Measurements from ENCODE around the gene RNF6.
A peak's percentile ranks its signal among the peaks of the same experiment; 100 is the strongest.
"Not testable (repeated sequence)": the region's sequence is repeated elsewhere in the genome, so short reads cannot be mapped to it uniquely, and the experiment has no call there.

RNF6 gene

DNA sequence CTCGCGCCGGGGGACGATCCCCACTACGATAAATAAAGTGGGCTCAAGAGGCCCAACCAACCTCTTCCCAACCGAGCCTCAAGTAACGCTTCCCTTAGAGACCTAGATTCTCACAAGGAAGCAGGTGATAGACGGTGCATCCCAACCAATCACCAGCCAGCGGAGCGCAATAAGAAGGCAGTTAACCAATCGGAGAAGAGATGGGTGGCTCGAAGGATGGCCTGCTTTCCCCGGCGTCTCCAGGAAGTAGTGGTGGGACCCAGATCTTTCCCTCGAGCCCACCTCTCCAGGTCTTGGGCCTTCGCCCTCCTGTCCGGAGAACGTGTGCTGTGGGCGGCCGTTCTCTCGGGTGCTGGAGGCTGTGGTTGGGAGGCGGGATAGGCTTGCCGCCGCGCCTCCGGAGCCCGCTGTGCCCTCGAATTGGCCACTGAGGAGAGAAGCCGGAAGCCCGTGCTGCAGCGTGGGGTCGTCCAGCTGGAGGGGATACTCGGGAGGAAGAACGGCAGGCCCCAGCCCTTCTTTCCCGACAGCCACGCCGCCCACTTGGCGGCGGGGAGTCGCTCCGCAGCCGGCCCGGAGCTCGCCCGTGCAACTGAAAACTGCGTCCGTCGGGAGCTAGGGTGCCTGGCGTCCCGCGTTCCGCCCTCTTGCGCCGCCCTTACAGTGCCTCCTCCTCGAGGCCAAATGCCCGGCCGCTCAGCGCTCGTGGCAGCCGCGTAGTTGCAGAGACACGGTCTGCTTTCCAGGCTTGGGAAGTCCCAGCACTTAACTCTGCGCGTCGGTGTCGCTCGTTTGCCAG is at the start of gene RNF6:
RNF6 (minus strand) TSS at position 594 of the 799 bp plus-strand sequence. CDS start 2,665 bp downstream, outside the sequence.
- DNase-seq = peak; percentile 81 to 84

DNA sequence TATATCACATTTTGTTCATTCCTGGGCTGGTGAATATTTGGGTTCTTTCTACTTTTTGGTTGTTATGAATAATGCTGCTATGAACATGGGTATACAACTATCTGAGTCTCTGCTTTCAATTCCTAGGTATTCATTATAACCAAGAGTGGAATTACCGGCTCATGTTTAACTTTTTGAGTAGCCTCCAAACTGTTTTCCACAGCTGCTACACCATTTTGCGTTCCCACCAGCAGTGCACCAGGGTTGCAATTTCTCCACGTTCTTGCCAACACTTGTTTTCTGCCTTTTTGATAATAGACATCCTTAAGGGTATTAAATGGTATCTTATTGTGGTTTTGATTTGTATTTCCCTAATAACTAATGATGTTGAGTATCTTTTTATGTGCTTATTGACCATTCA is 48.6 kb upstream of the RNF6 start:
- DNase-seq = no peak

DNA sequence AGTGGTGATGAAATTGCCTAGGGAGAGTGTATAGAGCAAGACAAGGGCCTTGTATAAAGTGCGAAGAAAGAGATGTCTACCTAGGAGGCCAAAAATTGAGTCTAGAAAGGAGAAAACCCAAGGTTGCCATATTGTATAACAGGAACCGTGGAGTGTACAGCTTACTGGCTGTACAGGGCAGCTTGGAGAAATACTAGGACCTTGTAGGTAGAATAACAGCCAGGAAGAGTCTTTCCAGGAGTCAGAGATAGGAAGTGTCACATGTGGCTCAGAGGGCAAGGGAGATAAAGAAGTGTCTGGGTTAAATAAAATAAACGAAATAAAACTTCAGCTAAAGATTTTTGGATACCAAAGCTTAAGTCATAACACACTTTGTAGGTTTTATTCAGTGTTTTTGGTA is 44.2 kb upstream of the RNF6 start:
- DNase-seq = no peak

DNA sequence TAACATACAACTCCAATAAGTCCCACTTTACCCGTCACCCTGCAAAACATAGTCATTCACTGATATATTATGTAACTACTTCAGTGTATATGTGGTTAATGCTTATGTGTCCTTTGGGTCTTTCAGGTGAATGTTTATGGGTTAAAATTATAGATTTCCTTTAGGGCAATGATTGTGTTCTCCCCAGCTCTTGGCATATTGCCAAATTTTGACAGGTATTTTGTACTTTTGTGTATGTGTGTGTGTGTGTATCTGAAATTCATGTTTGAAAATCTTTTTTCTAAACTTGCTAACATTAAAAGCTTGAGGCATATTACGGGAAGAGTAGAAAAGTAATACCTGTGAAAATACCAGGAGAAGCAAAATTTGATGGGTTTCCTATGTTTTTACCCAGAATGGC is 40.0 kb upstream of the RNF6 start:
- no peak for DNase-seq

DNA sequence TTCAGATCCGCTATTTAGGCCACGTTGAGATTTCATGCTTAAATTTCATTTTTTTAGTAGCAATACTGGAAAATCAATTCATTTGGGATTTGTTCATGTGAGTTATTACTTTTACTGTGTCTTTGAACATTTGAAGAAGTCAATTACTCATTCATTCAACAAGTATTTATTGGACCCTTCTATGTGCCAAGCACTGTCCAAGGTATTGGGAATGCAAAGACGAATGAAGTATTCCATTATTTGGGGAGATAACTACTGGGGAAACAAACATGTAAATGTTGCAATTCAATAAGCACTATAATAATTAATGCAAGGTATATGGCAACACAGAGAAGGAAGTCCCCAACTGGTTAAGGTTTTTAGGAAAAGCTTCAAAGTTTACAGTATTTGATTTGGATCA is 37.5 kb upstream of the RNF6 start:
- DNase-seq = no peak

DNA sequence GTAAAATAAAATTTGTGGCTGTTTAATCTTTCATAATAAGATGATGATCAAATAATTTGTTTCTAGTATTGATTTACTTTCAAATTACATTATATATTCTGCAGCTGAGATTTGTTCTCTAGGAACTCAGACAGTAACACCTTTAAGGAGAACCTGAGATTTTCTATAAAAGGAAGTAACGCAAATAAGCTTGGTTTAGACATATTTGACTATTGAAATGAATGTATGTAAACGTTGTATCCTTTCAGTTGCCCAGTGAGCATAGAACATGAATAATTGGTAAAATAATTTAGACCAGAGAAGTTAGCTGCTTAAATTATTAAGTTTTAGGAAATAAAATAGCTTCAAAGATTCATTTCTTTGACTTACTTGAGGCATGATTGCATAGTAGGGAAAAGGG is 34.9 kb upstream of the RNF6 start:
- DNase-seq = no peak

- DNase-seq = no peak
Observed at GRCh38 chr13:26255691-26256277, 33.7 kb upstream of the RNF6 start.

GRCh38 chr13:26255115-26255514 is 33.0 kb upstream of the RNF6 start:
- no peak for DNase-seq

GRCh38 chr13:26254583-26255111 is 32.5 kb upstream of the RNF6 start:
- peak; percentile 50 to 56 for DNase-seq

DNA sequence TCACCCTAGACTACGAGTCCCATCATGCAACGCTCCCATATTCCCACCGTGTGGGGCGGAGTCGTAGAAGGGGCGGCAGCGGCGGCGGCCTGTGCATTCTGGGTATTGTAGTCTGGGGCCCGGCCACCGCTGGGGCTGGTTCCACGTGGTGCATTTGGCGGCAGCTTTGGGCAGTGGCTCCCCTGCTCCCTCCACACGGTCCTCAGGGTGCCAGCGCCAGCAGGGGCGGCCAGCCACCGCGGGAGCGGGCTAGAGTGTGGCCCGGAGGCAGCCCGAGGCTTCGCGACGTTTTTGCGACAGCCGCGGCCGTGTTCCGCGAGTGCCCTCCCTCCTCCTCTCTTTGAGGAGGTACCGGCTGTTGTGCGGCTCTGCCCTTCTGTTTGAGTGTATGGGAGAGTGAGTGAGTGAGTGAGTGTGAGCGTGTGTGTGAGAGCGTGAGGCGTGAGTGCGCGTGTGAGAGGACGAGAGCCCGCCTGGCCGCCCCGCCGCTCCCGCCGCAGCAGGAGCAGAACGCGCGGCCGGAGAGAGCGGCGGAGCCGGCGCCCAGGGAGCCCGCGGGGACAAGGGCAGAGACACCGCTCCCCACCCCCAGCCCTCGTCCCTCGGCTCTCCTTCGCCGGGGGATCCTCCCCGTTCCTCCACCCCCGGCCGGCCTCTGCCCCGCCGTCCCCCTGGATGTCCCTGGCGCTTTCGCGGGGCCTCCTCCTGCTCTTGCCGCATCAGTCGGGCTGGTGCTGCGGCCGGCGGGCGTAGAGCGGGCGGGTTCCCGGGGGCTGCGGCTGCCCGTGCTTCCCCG is 31.9 kb upstream of the RNF6 start, which contains the start of gene CDK8:
CDK8 (plus strand) TSS at position 343 of the 796 bp plus-strand sequence. CDS start 513 bp downstream, outside the sequence.
- DNase-seq = peak; percentile 88

DNA sequence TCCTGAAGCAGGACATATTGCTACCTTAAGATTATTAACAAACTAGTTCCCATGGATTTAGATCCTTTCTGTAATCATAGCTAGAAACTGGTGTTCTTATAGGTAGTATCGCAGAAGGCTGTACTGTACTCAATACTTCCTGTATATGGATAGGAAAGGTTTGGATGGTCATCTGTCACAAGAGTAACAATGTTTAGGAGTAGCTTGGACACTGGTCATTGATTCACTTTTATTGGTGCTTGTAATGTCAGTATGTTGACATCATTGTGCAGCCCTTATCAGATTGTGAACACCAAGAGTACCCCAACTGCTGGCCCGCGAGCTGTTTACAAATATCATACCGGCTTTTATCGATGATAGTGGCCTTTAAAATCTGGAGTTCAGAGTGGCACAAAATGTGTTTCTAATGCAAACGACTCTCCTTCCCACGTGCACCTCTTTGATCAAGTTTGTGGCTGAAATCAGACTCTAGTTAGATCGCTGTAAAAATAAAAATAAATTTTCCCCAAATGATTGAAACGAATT is 31.2 kb upstream of the RNF6 start:
- no peak for DNase-seq

GRCh38 chr13:26252006-26252405 is 29.9 kb upstream of the RNF6 start:
- not testable (repeated sequence) for DNase-seq

GRCh38 chr13:26249551-26249950 is 27.4 kb upstream of the RNF6 start:
- no peak for DNase-seq

DNA sequence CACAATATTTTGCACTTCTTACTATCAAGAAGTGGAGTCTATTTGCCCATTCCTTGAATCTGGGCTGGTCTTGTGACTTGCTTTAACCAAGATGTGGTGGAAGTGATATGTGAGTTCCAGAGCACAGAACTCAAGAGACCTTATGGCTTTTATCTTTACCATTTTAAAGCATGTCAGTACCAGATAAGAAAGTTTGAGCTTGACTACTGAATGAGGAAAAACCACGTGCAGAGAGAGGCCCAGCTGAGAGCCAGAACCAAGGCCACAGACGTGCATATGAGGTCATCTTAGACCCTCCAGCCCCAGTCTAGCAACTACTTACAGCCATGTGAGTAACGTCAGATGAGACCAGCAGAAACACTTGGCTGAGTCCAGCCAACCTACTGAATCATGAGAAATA is 25.5 kb upstream of the RNF6 start:
- DNase-seq = no peak

- no peak for DNase-seq
Observed at GRCh38 chr13:26247011-26247410, 24.9 kb upstream of the RNF6 start.

DNA sequence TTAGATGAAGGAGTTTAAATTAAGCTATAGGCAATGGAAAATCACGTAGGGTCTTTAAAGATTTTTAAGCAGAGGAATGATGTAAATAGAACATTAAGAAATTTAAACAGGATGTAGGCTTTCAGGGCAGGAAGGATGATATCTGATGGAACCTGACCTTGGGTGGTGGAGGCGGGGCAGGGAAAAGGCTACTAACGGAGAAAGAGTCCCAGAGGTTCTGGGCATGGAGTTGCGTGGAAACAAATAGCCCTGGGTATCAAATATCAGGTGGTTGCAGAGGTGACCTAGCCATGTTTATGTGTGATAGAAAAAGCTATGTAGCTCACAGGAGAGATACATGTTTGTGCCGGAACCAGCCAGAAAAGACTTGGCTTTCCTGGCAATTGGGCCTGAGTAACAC is 24.0 kb upstream of the RNF6 start:
- no peak for DNase-seq

DNA sequence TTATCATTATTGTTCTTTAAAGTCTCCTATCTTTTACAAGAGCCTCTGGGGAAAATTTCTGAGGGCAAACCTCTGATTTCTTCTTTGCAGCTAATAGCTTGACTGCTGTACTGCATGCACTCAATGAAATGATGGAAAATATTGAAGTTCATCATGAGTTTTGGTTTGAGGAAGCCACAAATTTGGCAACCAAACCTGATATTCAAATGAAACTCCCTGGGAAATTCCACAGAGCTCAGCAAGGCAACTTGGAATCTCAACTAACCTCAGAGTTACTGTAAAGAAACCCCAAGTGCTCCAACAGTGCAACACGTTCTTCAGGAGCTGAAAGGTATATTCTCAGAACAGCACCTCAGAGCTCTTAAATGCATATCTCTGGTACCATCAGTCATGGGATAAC is 14.2 kb upstream of the RNF6 start:
- DNase-seq = no peak

DNA sequence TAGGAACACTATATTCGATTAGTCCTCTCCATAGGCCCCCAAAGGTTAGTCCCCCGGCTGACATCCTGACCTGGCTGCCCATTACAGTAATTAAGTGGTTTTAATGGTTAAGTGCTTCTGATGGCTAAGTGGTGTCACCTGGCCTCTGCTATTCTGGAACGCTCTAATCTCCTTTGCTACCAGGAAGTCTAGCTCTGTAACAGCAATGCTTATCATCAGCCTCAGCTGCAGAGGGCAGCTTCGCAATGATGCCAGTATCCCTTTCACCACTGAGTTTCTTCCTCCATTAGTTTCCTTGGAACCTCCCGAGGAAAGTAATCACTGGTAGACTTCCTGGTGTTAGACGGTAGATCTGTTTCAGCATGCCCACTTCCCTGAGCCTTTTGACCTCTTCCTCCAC is 8.6 kb upstream of the RNF6 start:
- DNase-seq = no peak

DNA sequence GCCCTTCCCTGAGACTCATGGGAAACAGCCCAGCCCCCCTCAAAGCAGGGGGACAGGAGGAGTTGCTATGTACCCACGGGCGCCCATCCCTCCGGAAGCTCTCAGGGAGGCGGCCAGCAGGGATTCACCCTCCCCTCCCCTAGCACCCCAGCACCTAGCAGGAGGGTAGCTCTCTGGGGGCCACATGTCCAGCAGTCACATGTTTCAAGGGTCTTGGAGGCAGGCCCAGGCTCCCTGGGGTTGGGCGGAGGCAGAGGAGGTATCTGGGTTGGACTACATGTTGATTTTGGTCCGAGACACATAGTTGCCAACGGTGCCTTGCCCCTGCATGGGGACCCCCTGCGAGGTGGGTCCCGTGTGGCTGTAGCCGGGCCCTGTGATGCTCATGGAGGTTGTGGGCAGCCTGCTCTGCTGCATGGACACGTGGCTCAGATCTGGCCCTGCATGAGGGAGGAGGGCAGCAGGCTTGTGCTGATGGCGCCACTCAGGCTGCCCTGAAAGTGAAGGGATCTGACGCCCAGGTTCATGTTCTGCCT is 7.0 kb upstream of the RNF6 start:
- no peak for DNase-seq

- no peak for DNase-seq
Observed at GRCh38 chr13:26228096-26228495, 6.0 kb upstream of the RNF6 start.

DNA sequence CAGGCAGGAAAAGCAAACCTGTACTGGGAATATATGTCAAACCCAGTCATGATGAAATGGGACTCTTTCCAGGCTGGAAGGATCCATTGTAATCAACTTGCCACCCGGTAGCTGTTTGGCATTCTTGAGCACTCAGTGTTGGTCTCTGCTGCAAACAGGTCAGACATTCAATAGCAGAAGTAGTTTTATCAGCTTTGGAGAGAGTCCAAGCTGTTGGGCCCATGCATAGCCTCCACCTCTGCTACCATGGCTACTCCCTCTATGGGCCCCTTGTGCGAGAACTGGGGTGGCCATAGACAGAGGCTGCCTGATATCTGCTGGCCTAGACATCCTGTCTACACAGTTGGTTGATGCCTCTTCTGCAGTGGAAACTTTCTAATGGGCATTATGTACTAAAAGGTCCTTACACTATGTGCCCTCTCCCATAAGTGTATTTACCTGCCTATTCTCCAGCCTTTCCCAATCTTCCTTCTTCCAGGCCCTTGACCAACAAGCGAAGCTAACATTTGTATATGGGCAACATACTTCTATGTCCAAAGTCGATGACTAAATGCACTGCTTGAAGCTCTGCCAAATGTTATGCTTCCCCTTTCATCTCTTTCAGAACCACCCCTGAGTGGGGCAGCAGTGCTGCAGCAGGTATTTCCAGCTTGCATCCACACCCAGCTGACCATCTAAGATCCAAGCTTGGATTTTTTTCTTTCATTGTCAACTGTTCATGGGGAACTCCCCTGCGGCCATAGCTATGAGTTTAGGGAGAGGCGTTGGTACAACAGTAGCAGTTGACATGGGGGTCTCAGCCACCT is 5.3 kb upstream of the RNF6 start:
- no peak for DNase-seq
